ENCODE data around the gene CHRNA3. TPM values are rescaled to one million over a fixed set of nuclear protein-coding genes. Genes with fewer than 3 reads are reported as not detected.

Gene CHRNA3
- total RNA-seq, 2 donors from 2014 or later: 0.52 TPM; not detected in 1

DNA sequence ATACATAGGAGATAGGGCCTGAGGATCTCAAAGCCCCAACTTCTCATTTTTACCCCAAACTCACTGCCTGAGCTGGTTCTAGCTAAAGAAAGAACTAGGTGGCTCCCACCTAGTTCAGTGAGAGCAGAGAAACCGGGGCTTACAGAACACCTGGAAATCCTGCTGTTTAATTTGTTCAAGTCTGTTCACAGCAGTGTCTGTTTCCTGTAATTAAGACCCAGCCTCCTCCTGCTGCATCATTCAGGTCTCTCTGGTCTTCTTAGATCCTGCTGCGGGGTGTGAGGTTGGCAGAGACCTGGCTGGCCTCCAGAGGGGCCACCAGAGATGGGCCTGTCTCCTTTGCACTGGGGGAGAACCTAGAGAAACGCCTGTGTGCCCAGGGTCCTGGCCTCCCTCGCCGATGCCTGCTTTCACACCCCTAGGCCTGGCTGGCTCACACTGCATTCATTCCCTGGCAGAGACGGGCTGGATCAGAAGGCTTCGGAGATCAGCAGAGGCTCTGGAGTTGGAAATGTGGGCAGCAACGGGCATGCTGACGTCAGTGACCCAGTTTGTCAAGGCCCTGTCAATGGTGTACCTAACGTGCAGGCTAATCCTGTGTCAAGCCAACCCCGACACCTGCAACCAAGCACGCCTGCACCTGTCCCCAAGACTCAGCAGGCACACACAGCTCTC lies 4.9 kb upstream of the CHRNA3 start:
- ATAC-seq (no peak), DNase-seq (no peak)
- Histone ChIP-seq H3K36me3 (replicated peaks in 1 of 2; ENCODE audit: insufficient read depth in 1 of 2, low read depth in 2 of 2) (no peaks in the 10 kb centered on the region), H3K27ac (no peak overlapping the region), H3K4me3 (no peak overlapping the region), H3K27me3 (no peaks in the 10 kb centered on the region), H3K9me3 (no peaks in the 10 kb centered on the region), H3K4me1 (peaks cover under 1% of the 10 kb centered on the region)
- 60 to 62% methylated on average over 8 to 12 of the region's 12 CpGs for WGBS, 2 donors
- no peak for TF ChIP-seq POLR2A (IDR thresholded peaks at IDR 0.05)
- TF ChIP-seq CTCF (IDR thresholded peaks at IDR 0.05): no peak
- intact Hi-C loops (cut with DNase I): loop anchor here (10.0 kb wide), 1 partner anchor 79 kb away; no protein-coding TSS in a partner anchor

DNA sequence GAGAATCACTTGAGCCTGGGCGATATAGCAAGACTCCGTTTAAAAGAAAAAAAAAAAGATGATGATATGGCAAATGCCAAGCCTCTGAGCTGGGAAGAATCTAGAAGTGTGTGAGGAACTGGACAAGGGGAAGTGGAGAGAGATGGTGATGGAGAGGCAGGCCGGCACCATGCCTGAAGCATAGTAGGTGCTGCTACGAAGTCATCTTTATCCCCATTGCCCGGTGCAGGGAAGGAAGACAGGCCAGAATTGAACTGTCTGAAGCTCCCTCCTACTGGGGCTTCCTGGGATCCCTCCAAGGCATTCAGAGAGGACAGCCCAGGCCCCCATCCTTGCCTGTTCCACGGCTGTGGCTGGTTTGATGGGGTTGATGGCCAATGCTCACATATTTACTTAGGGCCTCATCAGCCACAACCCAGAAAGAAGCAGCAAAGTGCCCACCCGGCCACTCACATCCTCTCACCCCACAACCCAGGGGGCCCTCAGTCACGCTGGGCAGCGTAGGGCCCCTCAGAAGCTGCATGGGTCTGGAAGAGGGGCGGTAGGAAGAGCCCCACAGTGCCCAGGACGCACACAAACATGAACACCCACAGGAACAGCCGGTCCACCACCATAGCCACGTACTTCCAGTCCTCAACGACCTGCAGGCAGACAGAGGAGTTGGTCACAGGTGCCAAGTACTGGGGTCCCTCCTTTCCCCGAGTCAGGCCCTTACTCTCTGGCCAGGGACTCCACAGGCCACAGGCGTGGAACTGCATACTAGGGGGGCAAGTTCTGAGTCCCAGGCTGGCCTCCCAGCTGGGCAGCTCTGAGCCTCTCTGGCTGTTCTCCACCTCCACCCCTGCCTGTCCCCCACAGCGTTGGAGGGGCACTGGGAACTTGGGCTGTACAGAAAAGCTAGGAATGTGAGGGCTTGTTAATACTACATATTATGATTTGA lies 4.1 kb upstream of the CHRNA3 start:
- Histone ChIP-seq H3K27ac (no peak overlapping the region), H3K4me3 (no peak overlapping the region), H3K9me3 (no peaks in the 10 kb centered on the region), H3K36me3 (replicated peaks in 1 of 2; ENCODE audit: insufficient read depth in 1 of 2, low read depth in 2 of 2) (no peaks in the 10 kb centered on the region), H3K4me1 (peaks cover 8% of the 10 kb centered on the region), H3K27me3 (peaks cover 0 to 7% of the 10 kb centered on the region in 2 donors)
- 74 to 79% methylated on average over 7 to 17 of the region's 17 CpGs for WGBS, 2 donors
- no peak for ATAC-seq
- TF ChIP-seq POLR2A (IDR thresholded peaks at IDR 0.05) (no peak), CTCF (IDR thresholded peaks at IDR 0.05) (no peak)
- intact Hi-C loops (cut with DNase I): loop anchor here (10.0 kb wide), 1 partner anchor 80 kb away; no protein-coding TSS in a partner anchor
- DNase-seq: no peak

GRCh38 chr15:78623786-78624497 lies 3.1 kb upstream of the CHRNA3 start:
- no peak for ATAC-seq
- no peak for TF ChIP-seq CTCF (IDR thresholded peaks at IDR 0.05)
- TF ChIP-seq POLR2A (IDR thresholded peaks at IDR 0.05): no peak
- peaks cover 0 to 8% of the 10 kb centered on the region in 2 donors for H3K27me3 ChIP-seq
- 69 to 75% methylated on average over 7 of the region's 7 CpGs for WGBS, 2 donors
- no peaks in the 10 kb centered on the region for H3K36me3 ChIP-seq (replicated peaks in 1 of 2; ENCODE audit: insufficient read depth in 1 of 2, low read depth in 2 of 2)
- DNase-seq: no peak
- no peaks in the 10 kb centered on the region for H3K9me3 ChIP-seq
- H3K4me1 ChIP-seq: peaks cover 9% of the 10 kb centered on the region
- no peak overlapping the region for H3K4me3 ChIP-seq
- no peak overlapping the region for H3K27ac ChIP-seq
- intact Hi-C loops (cut with DNase I): loop anchor here (10.0 kb wide), 1 partner anchor 81 kb away; no protein-coding TSS in a partner anchor

DNA sequence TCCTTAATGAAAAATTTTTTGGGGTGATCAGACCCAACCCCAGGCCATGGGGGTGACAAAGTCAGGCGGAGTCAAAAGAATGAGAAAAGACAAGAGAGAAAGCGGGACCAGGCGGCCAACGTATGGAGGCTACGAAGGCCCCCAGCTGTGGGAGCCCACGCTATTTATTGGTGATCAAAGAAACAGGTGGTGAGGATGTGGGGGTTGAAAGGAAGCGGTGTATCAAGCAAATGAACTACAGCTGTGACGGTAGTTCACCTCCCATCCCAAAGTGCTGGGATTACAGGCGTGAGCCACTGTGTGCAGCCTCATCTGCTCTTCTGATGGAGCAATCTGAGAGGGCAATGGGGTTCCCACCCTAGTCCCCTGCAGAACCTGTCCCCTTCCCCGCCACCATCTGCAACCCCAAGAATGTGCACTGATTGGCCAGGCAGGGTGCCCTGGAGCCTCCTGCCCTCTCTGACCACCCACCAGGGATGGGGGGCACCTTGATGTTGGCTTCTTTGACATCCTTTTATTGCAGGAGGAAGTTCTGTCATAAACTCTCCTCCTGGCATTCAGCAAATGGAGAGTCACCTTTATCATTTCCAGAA lies 1.1 kb upstream of the CHRNA3 start:
- TF ChIP-seq CTCF (IDR thresholded peaks at IDR 0.05) (no peak), POLR2A (IDR thresholded peaks at IDR 0.05) (no peak)
- intact Hi-C loops (cut with DNase I): loop anchor here (10.0 kb wide), 1 partner anchor 83 kb away; no protein-coding TSS in a partner anchor
- H3K27ac ChIP-seq: no peak overlapping the region
- no peaks in the 10 kb centered on the region for H3K9me3 ChIP-seq
- H3K36me3 ChIP-seq (replicated peaks in 1 of 2; ENCODE audit: insufficient read depth in 1 of 2, low read depth in 2 of 2): no peaks in the 10 kb centered on the region
- DNase-seq: no peak
- WGBS, 2 donors: 77 to 80% methylated on average over 10 of the region's 10 CpGs
- H3K4me3 ChIP-seq: no peak overlapping the region
- ATAC-seq: no peak
- peaks cover 0 to 8% of the 10 kb centered on the region in 2 donors for H3K27me3 ChIP-seq
- peaks cover 9% of the 10 kb centered on the region for H3K4me1 ChIP-seq

All from body of pancreas (tissue), 4 donors.